ENCODE data around the gene MAPKAPK3.

DNA sequence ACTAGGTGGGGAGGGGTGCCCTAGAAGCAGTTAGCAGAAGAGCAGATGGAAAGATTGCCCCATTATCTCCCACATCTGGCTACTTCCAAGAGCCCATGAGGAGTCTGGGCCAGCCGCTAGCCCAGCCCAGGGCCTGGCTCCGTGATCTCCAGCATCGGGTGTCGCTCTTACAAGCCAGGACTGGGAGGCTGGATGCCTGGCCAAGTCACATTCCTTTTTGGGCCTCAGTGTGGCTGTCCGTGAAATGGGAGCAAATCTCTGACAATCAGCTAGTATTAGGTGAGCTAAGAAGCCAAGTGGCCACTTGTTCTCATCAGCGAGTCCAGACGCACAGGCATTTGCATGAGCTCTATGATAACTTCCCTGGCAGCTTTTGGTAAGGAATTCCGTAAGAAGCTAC is 34.5 kb downstream of the MAPKAPK3 start:
- TF ChIP-seq POLR2A (IDR thresholded peaks at IDR 0.05; ENCODE audit: low read length) (no peak), GATA1 (IDR thresholded peaks at IDR 0.05; ENCODE audit: low read depth, low read length) (no peak)
